Activated CD4-positive, alpha-beta memory T cell treated with anti-CD3 and anti-CD28 coated beads, Interleukin-2, amount 10 ng/mL, durations not matched to agents 7 days and 5 days (primary cell): ENCODE measurements around the gene MOCS3. TPM values are rescaled to one million over a fixed set of nuclear protein-coding genes. Genes with fewer than 3 reads are reported as not detected.
"Not testable (repeated sequence)": the region's sequence is repeated elsewhere in the genome, so short reads cannot be mapped to it uniquely, and the experiment has no call there.

Experiments used
- CTCF ChIA-PET: fragments of 350-600 bp; sonication (Branson Sonifier 250); formaldehyde crosslinking; loops from one replicate; lab custom pipeline; 2021; ENCODE audit warnings: antibody characterized with exemption, inconsistent platforms; lab: Charles Lee
- POLR2A ChIA-PET: fragments of 350-600 bp; sonication (Branson Sonifier 250); formaldehyde crosslinking; loops from one replicate; lab custom pipeline; 2021; ENCODE audit warnings: antibody characterized with exemption; lab: Charles Lee
- DNase-seq: peaks from one replicate; pipeline ENCODE4 v3.0.0-alpha.2; 2020
- H3K27ac Mint-ChIP-seq: one replicate; pipeline ENCODE4 v1.8.0; 2021; ENCODE audit warnings: mild to moderate bottlenecking, mixed read lengths
- H3K27me3 Mint-ChIP-seq: one replicate; pipeline ENCODE4 v1.8.0; 2021; ENCODE audit warnings: mixed read lengths
- H3K36me3 Mint-ChIP-seq: one replicate; pipeline ENCODE4 v1.8.0; 2021; ENCODE audit warnings: low read depth, mixed read lengths
- H3K4me1 Mint-ChIP-seq: one replicate; pipeline ENCODE4 v1.8.0; 2021; ENCODE audit warnings: mixed read lengths
- H3K4me3 Mint-ChIP-seq: one replicate; pipeline ENCODE4 v1.8.0; 2021; ENCODE audit warnings: mild to moderate bottlenecking, mixed read lengths
- H3K9me3 Mint-ChIP-seq: one replicate; pipeline ENCODE4 v1.8.0; 2021; ENCODE audit warnings: mixed read lengths
- total RNA-seq, 2 experiments: library from RNA; stranded (reverse); gene quantifications; one replicate each; pipeline ENCODE4 v1.2.3, GENCODE V29; 2021

Gene MOCS3
- total RNA-seq, 2 experiments from 2014 or later = 4.1 to 4.7 TPM

GRCh38 chr20:50969435-50969834 lies 10.8 kb downstream of the MOCS3 start:
- DNase-seq = no peak
- POLR2A ChIA-PET = interaction anchor here (1.6 kb wide), 1 partner anchor 11 kb away, joined by 3 read pairs; the partner anchor contains the start of genes DPM1 and MOCS3
- H3K27me3 Mint-ChIP-seq = peaks cover 10% of the 10 kb centered on the region

GRCh38 chr20:50969912-50970311 lies 11.3 kb downstream of the MOCS3 start:
- no peaks in the 10 kb centered on the region for H3K4me1 Mint-ChIP-seq
- ChIA-PET CTCF (no interaction called here), POLR2A (interaction anchor here (1.6 kb wide), 1 partner anchor 11 kb away, joined by 3 read pairs; the partner anchor contains the start of genes DPM1 and MOCS3)
- no peaks in the 10 kb centered on the region for H3K36me3 Mint-ChIP-seq
- DNase-seq = no peak
- no peak overlapping the region for H3K27ac Mint-ChIP-seq
- H3K4me3 Mint-ChIP-seq = no peak overlapping the region
- H3K27me3 Mint-ChIP-seq = peaks cover 10% of the 10 kb centered on the region
- no peaks in the 10 kb centered on the region for H3K9me3 Mint-ChIP-seq

More at GRCh38 chr20:50969435-50969834, 10.8 kb downstream of the MOCS3 start:
- H3K4me3 Mint-ChIP-seq = no peak overlapping the region
- CTCF ChIA-PET = interaction anchor here (1.7 kb wide), 1 partner anchor 18 kb away, joined by 5 read pairs; no protein-coding TSS in a partner anchor
- no peaks in the 10 kb centered on the region for H3K36me3 Mint-ChIP-seq
- no peaks in the 10 kb centered on the region for H3K4me1 Mint-ChIP-seq
- H3K9me3 Mint-ChIP-seq = no peaks in the 10 kb centered on the region
- no peak overlapping the region for H3K27ac Mint-ChIP-seq

- DNase-seq = no peak
- Mint-ChIP-seq H3K27ac (no peak overlapping the region), H3K4me1 (peaks cover 4% of the 10 kb centered on the region), H3K27me3 (peaks cover 10% of the 10 kb centered on the region), H3K36me3 (no peaks in the 10 kb centered on the region), H3K9me3 (no peaks in the 10 kb centered on the region), H3K4me3 (no peak overlapping the region)
- ChIA-PET POLR2A (no interaction called here), CTCF (no interaction called here)
Observed at GRCh38 chr20:50975701-50976330, 17.2 kb downstream of the MOCS3 start.

DNA sequence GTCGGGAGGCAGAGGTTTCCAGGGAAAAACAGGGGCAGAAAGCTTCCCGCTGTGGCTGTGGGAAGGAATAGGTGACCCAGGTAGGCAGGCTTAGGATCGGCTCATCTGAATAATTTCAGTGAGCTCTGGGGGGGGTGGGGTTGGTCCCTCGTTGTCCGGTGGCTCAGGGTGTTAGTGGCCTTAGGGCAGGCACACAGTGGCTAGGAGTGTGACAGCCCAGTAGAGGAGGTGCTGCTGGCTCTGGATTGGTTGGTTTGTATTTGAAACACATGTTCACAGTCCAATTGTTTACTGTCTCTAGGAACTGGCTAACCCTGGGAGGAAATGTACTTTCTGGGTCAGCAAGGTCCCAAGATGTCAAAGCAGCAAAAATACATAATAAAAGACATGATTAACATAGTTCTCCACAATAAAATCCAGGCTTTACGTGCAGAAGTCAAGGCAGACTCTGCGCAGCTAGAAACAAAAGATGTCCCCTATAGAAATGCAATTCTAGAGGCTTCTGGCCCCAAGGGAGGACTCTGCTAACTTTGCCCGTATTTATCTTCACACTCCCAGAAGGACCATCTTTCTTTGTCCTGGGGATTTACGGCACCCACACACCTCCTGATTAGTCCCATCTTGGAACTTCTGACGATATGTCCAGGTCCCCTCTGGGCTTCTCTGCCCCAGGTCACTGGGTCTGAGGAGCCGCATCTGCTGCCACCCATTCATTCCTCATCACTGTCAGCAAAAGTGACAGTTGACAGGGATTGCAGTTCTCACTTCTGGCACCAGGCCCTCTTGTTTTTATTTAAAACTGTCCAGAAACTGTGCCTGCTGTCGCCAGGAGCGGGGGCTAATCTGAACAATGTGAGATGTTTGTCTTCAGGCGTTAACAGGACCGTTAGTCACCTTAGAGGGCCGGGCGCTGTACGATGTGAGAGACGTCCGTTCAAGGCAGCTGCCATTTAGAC lies 18.7 kb downstream of the MOCS3 start:
- no peak for DNase-seq
- no peak overlapping the region for H3K27ac Mint-ChIP-seq
- H3K4me3 Mint-ChIP-seq = no peak overlapping the region
- no peaks in the 10 kb centered on the region for H3K36me3 Mint-ChIP-seq
- ChIA-PET POLR2A (no interaction called here), CTCF (interaction anchor here (1.0 to 1.5 kb wide), 2 partner anchors 10 to 183 kb away, joined by 3 to 7 read pairs; partner anchors contain the start of gene BCAS4)
- peaks cover 10% of the 10 kb centered on the region for H3K27me3 Mint-ChIP-seq
- H3K4me1 Mint-ChIP-seq = peaks cover 8% of the 10 kb centered on the region
- no peaks in the 10 kb centered on the region for H3K9me3 Mint-ChIP-seq

DNA sequence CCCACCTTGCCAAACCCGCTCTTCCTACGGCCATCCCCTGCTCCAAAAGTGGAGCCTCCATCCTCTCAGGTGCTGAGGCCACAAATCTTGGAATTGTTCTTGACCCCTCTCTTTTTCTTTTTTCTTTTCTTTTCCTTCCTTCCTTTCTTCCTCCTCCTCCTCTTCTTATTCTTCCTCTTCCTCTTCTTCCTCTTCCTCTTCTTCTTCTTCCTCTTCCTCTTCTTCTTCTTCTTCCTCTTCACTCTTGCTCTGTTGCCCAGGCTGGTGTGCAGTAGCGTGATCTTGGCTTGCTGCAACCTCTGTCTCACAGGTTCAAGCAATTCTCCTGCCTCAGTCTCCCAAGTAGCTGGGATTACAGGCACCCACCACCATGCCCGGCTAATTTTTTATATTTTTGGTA lies 19.9 kb downstream of the MOCS3 start:
- H3K9me3 Mint-ChIP-seq, H3K36me3 Mint-ChIP-seq, H3K4me1 Mint-ChIP-seq, H3K27ac Mint-ChIP-seq, H3K4me3 Mint-ChIP-seq, POLR2A ChIA-PET, DNase-seq: not testable (repeated sequence)
- CTCF ChIA-PET = interaction anchor here (1.0 to 1.5 kb wide), 2 partner anchors 9 to 184 kb away, joined by 3 to 7 read pairs; partner anchors contain the start of gene BCAS4
- H3K27me3 Mint-ChIP-seq = peaks cover 17% of the 10 kb centered on the region

DNA sequence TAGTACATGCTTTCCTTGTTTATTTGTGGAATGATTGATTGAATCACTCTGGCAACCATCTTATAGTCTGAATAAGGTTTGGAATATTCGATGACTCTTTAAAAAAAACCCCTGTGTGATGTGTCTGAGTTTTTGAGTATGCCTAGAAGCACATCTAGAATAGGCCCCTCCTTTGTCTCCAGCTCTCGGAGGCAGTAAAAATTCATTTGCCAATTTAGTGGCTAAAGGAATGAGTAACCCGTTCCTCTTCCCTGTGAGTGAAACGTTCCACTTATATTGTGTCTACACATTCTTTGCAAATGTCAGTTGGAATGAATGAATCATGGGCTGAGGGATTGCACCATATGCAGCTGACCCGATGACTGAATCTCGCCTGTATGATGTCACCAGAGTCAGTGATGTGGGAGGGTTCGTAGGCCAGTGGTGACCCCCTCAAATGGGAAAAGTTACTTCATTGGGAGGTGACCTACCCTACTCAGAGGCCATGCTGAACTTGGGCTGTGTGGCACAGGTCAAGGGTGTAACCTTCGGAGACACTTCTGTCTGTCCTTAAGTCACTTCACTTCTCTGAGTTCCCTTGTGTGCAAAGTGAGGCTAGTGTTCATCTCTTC lies 21.6 kb downstream of the MOCS3 start:
- Mint-ChIP-seq H3K36me3 (no peaks in the 10 kb centered on the region), H3K4me3 (no peak overlapping the region), H3K27ac (no peak overlapping the region), H3K9me3 (no peaks in the 10 kb centered on the region), H3K27me3 (peaks cover 26% of the 10 kb centered on the region), H3K4me1 (peaks cover 8% of the 10 kb centered on the region)
- DNase-seq = no peak
- ChIA-PET CTCF (interaction anchor here (4.0 to 5.6 kb wide), 3 partner anchors 12 to 328 kb away, joined by 19 to 26 read pairs (median 25); partner anchors contain the start of gene BCAS4), POLR2A (no interaction called here)

DNA sequence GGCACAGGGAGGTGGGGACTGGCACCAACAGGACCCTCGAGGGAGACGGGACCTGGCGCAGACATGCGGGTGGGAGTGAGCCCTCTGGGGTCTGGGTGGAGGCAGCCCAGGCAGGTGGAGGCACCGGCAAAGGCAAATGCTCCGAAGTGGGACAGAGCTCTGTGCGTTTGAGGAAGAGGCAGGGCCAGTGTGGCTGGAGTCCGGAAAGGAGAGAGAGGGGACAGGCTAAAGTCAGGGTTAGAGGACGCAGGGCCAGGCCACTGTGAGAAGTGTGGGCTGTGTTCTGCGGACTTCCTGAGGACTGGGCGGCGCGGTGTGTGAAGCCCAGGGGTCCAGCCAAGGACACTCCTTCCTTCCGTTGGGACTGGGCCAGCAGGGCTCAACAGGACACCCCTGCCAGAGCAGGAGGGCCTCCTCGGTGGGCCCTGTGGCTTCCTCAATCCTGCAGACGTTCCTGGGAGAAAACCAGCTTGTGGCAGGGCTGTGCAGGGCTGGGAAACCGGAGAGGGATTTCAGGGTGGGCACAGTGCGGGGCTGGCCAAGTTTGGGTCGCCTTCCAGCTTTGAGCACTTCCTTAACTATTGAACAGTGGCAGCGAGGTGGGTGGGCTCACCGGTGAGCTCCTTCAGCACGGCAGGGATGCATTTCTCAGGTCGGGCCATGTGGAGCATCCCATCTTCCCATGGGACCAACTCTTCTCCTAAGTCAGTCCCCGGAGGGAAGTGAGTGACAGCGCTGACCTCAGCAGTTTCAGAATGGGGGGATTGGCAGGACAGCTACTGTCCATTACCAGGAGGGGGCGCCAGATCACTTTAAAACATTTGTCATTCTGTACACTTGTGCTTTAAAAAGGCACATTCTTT lies 22.5 kb downstream of the MOCS3 start:
- H3K9me3 Mint-ChIP-seq = no peaks in the 10 kb centered on the region
- H3K27ac Mint-ChIP-seq = no peak overlapping the region
- peaks cover 8% of the 10 kb centered on the region for H3K4me1 Mint-ChIP-seq
- peak; percentile 66 for DNase-seq
- H3K36me3 Mint-ChIP-seq = no peaks in the 10 kb centered on the region
- POLR2A ChIA-PET = interaction anchor here (1.6 kb wide), 1 partner anchor 187 kb away, joined by 4 read pairs; the partner anchor contains the start of gene BCAS4
- CTCF ChIA-PET = interaction anchor here (0.6 to 5.6 kb wide), 14 partner anchors 8 to 1078 kb away, joined by 3 to 26 read pairs (median 4); partner anchors contain the start of genes BCAS4, DPM1 and MOCS3
- no peak overlapping the region for H3K4me3 Mint-ChIP-seq
- H3K27me3 Mint-ChIP-seq = peaks cover 22% of the 10 kb centered on the region

DNA sequence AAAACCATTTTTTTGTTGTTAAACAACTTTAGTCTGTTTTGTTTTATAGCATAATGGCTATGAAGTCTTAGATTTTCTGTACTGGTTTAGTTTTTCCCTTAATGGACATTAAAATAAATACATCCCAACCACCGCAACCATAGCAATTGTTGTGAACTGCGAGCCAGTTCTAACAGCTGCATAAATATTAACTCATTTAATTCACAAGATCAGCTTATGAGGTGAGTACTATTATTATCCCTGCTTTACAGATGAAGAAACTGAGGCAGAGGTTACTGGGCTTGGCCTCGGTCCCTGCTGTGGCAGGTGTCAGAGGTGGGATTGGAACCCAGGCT lies 23.1 kb downstream of the MOCS3 start:
- H3K9me3 Mint-ChIP-seq = no peaks in the 10 kb centered on the region
- peaks cover 26% of the 10 kb centered on the region for H3K27me3 Mint-ChIP-seq
- ChIA-PET CTCF (interaction anchor here (0.6 to 5.6 kb wide), 18 partner anchors 8 to 1077 kb away, joined by 3 to 26 read pairs (median 4); partner anchors contain the start of genes BCAS4, DPM1 and MOCS3), POLR2A (interaction anchor here (1.6 kb wide), 1 partner anchor 187 kb away, joined by 4 read pairs; the partner anchor contains the start of gene BCAS4)
- peaks cover 8% of the 10 kb centered on the region for H3K4me1 Mint-ChIP-seq
- H3K27ac Mint-ChIP-seq = no peak overlapping the region
- no peak overlapping the region for H3K4me3 Mint-ChIP-seq
- no peak for DNase-seq
- H3K36me3 Mint-ChIP-seq = no peaks in the 10 kb centered on the region

- Mint-ChIP-seq H3K4me1 (peaks cover 8% of the 10 kb centered on the region), H3K27ac (no peak overlapping the region), H3K27me3 (peaks cover 30% of the 10 kb centered on the region), H3K4me3 (no peak overlapping the region), H3K9me3 (no peaks in the 10 kb centered on the region), H3K36me3 (no peaks in the 10 kb centered on the region)
- CTCF ChIA-PET = interaction anchor here (0.5 to 5.6 kb wide), 10 partner anchors 10 to 923 kb away, joined by 3 to 26 read pairs (median 4); partner anchors contain the start of gene BCAS4
- POLR2A ChIA-PET = interaction anchor here (1.6 kb wide), 1 partner anchor 188 kb away, joined by 4 read pairs; the partner anchor contains the start of gene BCAS4
- no peak for DNase-seq
Observed at GRCh38 chr20:50982363-50982762, 23.7 kb downstream of the MOCS3 start.

GRCh38 chr20:50983321-50983720 lies 24.7 kb downstream of the MOCS3 start:
- peaks cover 32% of the 10 kb centered on the region for H3K27me3 Mint-ChIP-seq
- DNase-seq = no peak
- no peak overlapping the region for H3K27ac Mint-ChIP-seq
- H3K4me3 Mint-ChIP-seq = no peak overlapping the region
- no peaks in the 10 kb centered on the region for H3K36me3 Mint-ChIP-seq
- peaks cover 10% of the 10 kb centered on the region for H3K4me1 Mint-ChIP-seq
- ChIA-PET POLR2A (no interaction called here), CTCF (interaction anchor here (0.7 to 5.6 kb wide), 5 partner anchors 9 to 626 kb away, joined by 3 to 26 read pairs (median 19); partner anchors contain the start of gene BCAS4)
- no peaks in the 10 kb centered on the region for H3K9me3 Mint-ChIP-seq

DNA sequence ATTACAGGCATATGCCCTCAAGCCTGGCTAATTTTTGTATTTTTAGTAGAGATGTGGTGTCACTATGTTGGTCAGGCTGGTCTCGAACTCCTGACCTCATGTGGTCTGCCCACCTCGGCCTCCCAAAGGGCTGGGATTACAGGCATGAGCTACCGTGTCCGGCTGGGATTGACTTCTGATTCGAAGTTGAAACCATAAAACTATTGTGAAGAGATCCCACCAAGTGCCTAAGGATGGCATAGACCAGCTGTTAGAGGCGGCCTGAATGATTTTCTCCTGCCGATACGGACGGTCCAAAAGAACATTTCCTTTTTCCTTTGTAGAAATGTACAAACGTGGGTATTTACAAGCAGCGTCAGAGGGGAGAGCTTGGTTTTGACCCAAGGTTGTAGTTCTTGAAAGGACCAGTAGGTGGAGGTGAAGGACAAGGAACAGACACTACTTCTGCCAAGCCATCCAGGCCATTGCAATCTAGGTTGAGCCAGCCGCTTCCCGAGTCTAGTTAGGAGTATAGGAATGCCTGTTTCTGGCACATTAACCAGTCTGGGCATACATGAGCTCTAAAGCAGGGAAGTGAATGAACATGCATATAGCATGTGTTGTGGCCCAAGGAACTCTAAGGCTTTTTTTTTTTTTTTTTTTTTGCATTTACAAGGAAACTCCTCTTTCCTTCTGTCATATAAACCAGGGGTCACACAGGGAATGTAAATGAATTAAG lies 29.0 kb downstream of the MOCS3 start:
- Mint-ChIP-seq H3K27me3 (peaks cover 28% of the 10 kb centered on the region), H3K4me3 (no peak overlapping the region), H3K9me3 (no peaks in the 10 kb centered on the region), H3K36me3 (no peaks in the 10 kb centered on the region), H3K27ac (no peak overlapping the region), H3K4me1 (peaks cover 2% of the 10 kb centered on the region)
- ChIA-PET POLR2A (no interaction called here), CTCF (interaction anchor here (0.6 to 3.6 kb wide), 39 partner anchors 9 to 1427 kb away, joined by 3 to 64 read pairs (median 4); partner anchors contain the start of genes ADNP, BCAS4, DPM1 and MOCS3)
- peak; percentile 54 for DNase-seq
